Measurements from ENCODE around the gene MRPL23.

MRPL23 gene

GRCh38 chr11:1959786-1960185 is 12.7 kb downstream of the MRPL23 start:
- DNase-seq = no peak

DNA sequence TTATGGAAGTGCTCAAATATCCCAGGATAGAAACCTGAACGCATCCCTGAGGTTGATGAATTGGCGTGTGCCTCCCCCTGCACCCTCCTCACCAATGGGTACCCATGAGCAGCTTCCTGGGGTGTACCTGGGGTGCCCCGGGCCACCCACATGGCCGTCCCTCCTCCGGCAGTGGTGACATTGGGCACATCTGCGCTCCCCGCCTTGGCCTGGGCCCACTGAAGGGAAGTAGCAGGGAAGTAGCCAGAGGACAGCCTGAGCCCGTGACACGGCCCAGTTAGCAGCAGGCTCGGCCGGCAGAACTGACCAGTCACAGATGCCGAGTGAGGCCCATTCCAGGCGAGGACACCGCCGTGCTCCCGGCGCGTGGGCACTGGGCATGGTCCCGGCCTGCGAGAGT is 16.7 kb downstream of the MRPL23 start:
- no peak for DNase-seq

- no peak for DNase-seq
Measured at GRCh38 chr11:1964348-1964747, 17.2 kb downstream of the MRPL23 start.

DNA sequence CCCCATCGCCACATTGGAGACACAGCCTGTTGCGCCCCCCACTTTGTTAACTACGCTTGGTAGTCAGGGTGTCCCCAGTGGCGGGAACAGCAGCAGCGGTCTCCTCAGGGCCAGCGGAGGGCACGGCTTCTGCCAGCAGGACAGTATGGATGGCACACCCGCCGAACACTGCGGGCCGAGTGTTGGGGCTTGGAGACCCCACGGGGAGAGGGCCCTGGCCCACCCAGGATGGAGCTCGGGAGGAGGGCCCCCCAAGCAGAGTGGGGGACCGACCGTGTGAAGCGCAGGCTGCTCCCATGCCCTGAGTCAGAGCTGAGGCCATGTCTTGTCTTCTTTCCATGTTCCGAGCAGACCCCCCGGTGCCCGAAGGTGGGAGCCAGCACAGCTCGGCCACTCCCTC is 17.8 kb downstream of the MRPL23 start:
- DNase-seq = no peak

DNA sequence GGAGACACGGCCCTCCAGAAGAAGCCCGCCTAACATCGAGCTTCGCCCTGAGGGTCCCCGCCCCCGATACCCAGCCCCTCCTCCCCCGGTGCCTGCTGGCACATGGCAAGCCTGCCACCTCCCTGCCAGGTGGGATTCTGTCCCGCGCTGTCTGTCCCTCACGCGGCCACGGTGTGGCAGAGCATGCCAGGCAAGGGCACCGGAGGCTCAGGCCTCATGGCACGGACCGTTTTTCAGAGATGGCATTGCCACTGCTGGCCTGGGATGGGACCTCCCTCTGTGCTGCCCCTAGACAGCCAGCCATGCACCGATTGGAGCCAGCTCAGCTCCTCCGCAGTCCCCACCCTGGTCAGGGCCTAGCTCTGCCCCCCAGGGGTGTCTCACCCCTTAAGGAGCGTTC is 19.4 kb downstream of the MRPL23 start:
- DNase-seq = no peak

- DNase-seq = no peak
Measured at GRCh38 chr11:1967641-1968225, 20.6 kb downstream of the MRPL23 start.

GRCh38 chr11:1968454-1969002 is 21.4 kb downstream of the MRPL23 start:
- no peak for DNase-seq

- DNase-seq = no peak
Measured at GRCh38 chr11:1969035-1969434, 21.9 kb downstream of the MRPL23 start.

GRCh38 chr11:1969776-1970175 is 22.6 kb downstream of the MRPL23 start:
- no peak for DNase-seq

- DNase-seq = no peak
Measured at GRCh38 chr11:1970956-1971355, 23.8 kb downstream of the MRPL23 start.

- no peak for DNase-seq
Measured at GRCh38 chr11:1975185-1975584, 28.1 kb downstream of the MRPL23 start.

GRCh38 chr11:1978720-1979473 is 31.8 kb downstream of the MRPL23 start:
- no peak for DNase-seq

DNA sequence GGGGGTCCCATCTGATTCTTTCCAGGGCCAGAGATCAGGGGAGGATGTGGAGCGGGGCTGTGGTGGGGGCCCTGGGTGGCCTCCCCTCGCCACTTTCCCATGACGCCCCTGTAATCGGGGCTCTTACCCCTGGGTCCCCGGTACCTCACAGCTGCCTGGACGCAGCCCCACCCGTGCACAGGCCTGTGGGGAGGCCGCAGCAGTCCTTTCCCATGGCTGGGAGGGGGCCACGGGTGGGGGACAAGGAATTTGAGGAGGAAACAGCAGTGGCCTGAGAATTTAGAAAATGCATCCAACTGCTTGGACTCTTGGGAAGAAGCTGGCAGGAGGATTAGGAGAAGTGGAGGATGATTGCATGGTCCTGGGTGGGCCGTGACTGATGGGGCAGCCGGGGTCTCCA is 32.5 kb downstream of the MRPL23 start:
- DNase-seq = no peak

- no peak for DNase-seq
Measured at GRCh38 chr11:1982873-1983600, 35.9 kb downstream of the MRPL23 start.

DNA sequence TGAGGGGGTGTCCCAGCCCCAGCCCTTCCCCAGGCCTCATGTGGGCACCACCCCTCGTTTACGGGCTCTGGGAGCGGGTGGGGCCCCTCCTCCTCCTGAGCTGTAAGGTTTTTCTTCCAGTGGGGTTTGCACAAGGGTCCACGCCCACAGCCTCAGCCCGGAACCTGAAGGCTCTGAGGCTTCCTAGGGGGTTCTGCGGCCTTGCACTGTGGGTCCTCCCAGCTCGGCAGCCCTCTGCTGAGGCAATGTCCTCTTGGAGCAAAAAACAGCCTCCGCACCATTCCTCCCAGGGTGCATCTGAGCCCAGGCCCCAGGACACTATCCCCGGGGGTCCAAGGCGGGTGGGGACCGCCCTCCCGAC is 36.4 kb downstream of the MRPL23 start:
- no peak for DNase-seq

DNA sequence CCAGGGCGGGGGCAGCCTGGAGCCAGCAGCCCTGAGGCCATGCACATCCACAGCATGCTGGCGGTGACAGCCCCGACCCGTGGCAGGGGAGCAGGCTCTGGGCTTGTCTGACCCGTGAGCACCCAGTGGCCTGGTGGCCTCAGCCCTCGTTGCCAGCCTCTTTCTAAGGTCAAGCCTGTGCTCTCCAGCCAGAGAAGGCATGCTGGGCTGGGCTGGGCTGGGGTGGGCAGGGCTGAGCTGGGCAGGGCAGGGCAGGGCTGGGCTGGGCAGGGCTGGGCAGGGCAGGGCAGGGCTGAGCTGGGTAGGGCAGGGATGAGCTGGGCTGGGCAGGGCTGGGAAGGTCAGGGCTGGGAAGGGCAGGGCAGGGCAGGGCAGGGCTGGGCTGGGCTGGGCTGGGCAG is 39.9 kb downstream of the MRPL23 start:
- no peak for DNase-seq

- no peak for DNase-seq
Measured at GRCh38 chr11:1988174-1988573, 41.0 kb downstream of the MRPL23 start.

- DNase-seq = no peak
Measured at GRCh38 chr11:1988667-1989317, 41.7 kb downstream of the MRPL23 start.

GRCh38 chr11:1989953-1990352 is 42.8 kb downstream of the MRPL23 start:
- no peak for DNase-seq

DNA sequence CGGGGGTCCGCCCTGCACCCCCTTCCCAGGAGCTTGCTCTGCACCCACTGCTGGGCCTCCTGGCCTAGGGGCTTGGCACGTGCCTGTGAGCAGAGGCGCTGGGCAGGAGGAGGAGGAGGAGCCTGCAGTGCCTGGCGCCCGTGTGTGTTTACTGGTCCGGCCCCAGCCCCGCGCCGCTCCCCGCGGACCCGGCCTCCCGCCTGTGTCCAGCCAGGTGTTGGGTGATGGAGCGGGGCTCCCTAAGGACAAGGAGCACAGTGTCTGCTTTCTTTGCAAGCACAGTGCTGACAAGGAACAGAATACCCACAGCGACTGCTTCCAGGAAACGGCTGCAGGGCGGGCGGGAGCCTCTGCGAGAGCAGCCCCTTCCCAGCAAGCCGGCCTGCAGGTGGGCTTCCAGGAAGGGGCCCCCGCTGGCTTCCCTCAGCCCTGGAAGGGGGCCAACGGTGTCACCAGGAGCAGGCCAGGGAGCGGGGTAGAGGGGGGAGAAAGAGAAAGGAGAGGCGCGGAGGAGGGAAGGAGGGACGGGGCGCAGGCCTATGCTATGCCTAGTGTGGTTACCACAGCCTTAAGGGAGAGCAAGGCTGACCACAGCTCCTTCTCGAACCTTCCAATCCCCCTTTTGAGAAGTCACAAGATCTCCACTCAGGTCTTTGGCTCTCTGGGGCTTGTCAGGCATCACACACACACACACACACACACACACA is 43.9 kb downstream of the MRPL23 start:
- no peak for DNase-seq

DNA sequence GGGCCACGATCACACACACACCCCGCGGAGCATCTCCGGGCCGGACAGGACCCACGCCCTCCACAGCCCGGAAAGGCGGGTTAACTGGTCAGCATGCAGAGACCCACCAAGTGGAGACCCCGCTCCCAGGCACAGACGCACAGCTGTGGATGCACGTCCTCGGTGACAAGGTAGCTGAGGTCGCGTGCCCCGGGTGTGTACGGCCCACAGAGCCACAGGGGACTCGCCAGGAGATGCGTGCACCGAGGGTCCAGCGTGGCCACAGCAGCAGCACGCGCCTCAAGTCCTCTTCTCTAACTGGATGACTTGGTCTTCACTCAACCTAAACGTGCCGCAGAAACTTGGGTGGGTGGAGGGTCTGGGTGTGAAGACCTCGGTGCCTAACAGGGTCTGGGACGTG is 45.0 kb downstream of the MRPL23 start:
- no peak for DNase-seq

GRCh38 chr11:1994121-1994520 is 47.0 kb downstream of the MRPL23 start:
- no peak for DNase-seq

DNA sequence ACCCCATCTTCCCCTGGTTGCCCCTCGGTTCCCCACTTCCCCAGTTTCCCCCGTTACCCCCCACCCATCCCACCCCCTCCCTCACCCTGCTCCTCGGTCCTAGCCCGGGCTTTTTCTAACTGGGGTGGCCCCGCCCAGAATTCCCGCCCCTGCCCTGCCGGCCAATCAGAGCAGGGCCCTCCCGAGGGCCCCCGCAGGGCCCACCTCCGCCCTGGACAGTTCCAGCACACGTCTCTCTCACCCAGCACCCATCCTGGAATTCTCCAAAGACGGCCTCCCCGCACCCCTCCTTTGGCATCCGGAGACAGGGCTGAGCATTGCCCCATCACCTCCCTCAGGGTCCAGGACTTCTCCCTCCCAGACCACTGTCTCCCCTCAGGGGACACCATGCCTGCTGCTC is 50.6 kb downstream of the MRPL23 start, which contains the start of gene H19:
TSS of gene H19 (minus strand) at position 88 of the 400 bp plus-strand sequence.
- no peak for DNase-seq

Data from NCI-H146 (cell line).